Adipocyte (in vitro differentiated cells): ENCODE data around the gene MYOM3.
"Not testable (repeated sequence)": the region's sequence is repeated elsewhere in the genome, so short reads cannot be mapped to it uniquely, and the experiment has no call there.

Experiments
- DNase-seq: peaks from one replicate; pipeline ENCODE4 v3.0.0-alpha.2; 2015; ENCODE audit warnings: low read depth
- H3K27me3 ChIP-seq: replicated peaks from 2 replicates; pipeline ENCODE4 v1.7.0; 2013; ENCODE audit warnings: mild to moderate bottlenecking, low read length, moderate library complexity; ENCODE audit not compliant: control insufficient read depth, insufficient read depth
- H3K36me3 ChIP-seq: 2 replicates; pipeline ENCODE4 v1.7.0; 2013; ENCODE audit warnings: low read length, mild to moderate bottlenecking, moderate library complexity; ENCODE audit not compliant: control insufficient read depth, insufficient read depth, severe bottlenecking
- H3K4me1 ChIP-seq: 2 replicates; pipeline ENCODE4 v1.7.0; 2013; ENCODE audit warnings: mild to moderate bottlenecking, low read length, moderate library complexity; ENCODE audit not compliant: control insufficient read depth, insufficient read depth
- H3K4me3 ChIP-seq: 2 replicates; pipeline ENCODE4 v1.7.0; 2013; ENCODE audit warnings: mild to moderate bottlenecking, low read length, moderate library complexity
- H3K9ac ChIP-seq: 2 replicates; pipeline ENCODE4 v1.7.0; 2013; ENCODE audit warnings: mild to moderate bottlenecking, low read length, moderate library complexity
- H3K9me3 ChIP-seq: 2 replicates; pipeline ENCODE4 v1.7.0; 2013; ENCODE audit warnings: mild to moderate bottlenecking, low read length, moderate library complexity; ENCODE audit not compliant: control insufficient read depth

MYOM3 gene

DNA sequence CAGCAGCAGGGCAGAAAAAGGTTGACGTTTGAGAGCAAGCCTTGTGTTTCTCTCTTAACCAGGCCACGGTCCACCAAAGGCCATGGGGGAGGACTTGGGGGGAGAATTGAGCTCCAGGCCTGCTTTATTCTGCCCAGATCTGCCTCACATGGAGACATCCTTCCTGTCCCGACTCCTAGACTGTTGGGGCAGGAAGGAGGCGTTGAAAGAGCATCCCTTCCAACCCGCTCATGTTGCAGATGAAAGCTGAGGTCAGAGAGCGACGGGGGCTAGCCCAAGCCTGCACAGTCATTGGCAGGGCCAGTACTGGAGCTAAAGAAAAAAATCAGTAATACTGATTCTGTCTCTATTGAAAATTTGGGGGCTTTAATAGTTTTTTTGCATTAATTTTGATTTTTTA lies 46.6 kb downstream of the MYOM3 start:
- no peak for DNase-seq

DNA sequence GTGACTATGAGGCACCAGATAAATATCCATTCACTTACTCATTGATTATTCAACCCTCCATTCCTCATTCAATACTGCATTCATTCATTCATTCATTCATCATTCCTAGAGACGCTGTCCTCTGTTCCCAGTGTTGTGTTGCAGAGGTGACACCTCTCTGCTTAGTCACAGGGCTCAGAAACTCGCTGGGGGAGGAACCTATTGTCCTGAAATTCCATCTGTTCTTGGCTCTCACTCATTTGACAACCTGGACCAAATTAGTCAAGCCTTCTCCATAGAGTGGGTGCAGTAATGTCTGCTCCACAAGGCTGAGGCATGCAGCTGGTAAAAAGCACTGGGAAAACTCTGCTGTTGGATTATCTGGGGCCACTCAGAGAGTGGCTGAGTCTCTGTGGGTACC lies 49.7 kb downstream of the MYOM3 start:
- H3K9ac ChIP-seq, result no peak overlapping the region
- H3K4me1 ChIP-seq, result no peaks in the 10 kb centered on the region
- DNase-seq, result no peak
- H3K36me3 ChIP-seq, result no peaks in the 10 kb centered on the region
- H3K4me3 ChIP-seq, result no peak overlapping the region
- H3K27me3 ChIP-seq, result peaks cover 11% of the 10 kb centered on the region
- H3K9me3 ChIP-seq, result peaks cover 13% of the 10 kb centered on the region

More for the DNA sequence above, 46.6 kb downstream of the MYOM3 start:
- Histone ChIP-seq H3K4me1 (no peaks in the 10 kb centered on the region), H3K9me3 (peaks cover 13% of the 10 kb centered on the region), H3K9ac (no peak overlapping the region), H3K27me3 (peaks cover 11% of the 10 kb centered on the region), H3K36me3 (no peaks in the 10 kb centered on the region), H3K4me3 (no peak overlapping the region)

DNA sequence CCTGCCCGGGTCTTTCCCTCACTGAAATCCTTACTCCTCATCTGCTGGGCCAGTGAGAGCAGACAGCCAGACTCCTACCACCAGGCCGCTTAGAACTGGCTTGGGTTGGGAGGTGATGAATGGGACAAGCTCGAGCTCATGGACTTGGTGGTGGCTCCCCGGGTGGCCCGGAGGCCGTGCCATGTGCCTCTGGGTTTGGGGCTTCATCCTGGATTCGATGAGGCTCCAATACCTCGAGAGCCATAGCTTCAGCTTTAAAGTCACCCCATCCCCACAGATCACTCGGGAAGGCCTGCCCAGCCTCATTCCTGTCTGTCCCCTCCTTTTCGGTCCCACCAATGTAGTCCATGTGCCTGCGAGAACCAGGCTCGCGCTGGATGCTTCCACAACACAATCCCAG lies 51.5 kb downstream of the MYOM3 start:
- Histone ChIP-seq H3K9ac (no peak overlapping the region), H3K4me1 (no peaks in the 10 kb centered on the region), H3K36me3 (no peaks in the 10 kb centered on the region), H3K9me3 (peaks cover 13% of the 10 kb centered on the region), H3K4me3 (no peak overlapping the region), H3K27me3 (peaks cover 5% of the 10 kb centered on the region)
- DNase-seq, result no peak

DNA sequence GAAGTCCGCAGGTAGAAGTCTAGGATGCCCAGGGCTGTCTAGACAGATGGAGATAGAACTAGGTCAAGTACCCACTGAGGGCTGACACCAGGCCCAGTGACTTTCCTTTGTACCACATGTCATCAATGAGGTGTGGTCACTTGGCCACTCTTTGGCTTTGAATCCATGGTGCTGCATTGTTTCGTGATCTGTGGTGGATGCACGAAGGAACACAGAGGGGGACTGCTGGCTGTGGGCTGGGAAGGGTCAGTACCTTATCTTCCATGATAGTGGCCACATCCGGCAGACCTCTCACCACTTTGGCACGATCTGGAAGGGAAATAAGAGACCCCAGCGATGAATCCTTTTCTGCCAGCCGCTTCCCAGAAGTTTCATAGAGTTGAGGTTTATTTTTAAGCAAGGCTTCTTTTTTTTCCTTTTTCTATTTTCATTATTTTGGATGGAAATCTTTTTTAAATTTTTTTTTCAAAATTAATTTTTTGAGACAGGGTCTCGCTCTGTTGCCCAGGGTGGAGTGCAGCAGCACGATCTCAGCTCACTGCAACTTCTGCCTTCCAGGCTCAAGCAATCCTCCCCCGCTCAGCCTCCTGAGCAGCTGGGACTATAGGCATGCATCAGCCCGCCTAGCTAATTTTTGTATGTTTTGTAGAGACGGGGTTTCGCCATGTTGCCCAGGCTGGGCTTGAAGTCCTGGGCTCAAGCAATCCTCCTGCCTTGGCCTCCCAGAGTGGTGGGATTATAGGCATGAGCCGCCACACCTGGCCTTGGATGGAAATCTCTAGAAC lies 53.1 kb downstream of the MYOM3 start:
- no peak for DNase-seq
- H3K4me1 ChIP-seq, result no peaks in the 10 kb centered on the region
- H3K4me3 ChIP-seq, result no peak overlapping the region
- H3K9me3 ChIP-seq, result peaks cover 13% of the 10 kb centered on the region
- H3K9ac ChIP-seq, result no peak overlapping the region
- H3K27me3 ChIP-seq, result no peaks in the 10 kb centered on the region
- H3K36me3 ChIP-seq, result no peaks in the 10 kb centered on the region

DNA sequence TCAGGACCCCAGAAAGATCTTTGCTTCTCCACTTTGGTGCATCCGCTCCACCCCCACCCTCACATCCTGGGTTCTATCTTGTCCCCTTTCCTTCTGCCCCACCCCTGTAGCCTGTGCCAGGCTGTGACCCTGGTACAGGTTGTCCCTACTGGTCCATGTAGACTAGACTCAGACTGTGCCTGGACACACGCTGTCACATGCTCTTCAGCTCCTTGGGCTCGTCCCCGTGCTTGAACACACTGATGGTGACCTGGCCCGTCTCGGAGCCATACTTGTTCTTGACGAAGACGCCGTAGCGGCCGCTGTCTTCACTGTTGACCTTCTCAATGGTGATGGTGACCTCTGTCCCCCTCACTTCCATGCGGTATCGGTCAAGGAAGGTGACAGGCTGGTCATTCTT lies 54.8 kb downstream of the MYOM3 start:
- DNase-seq, result no peak
- peaks cover 5% of the 10 kb centered on the region for H3K9me3 ChIP-seq
- peaks cover under 1% of the 10 kb centered on the region for H3K4me1 ChIP-seq
- no peaks in the 10 kb centered on the region for H3K36me3 ChIP-seq
- no peaks in the 10 kb centered on the region for H3K27me3 ChIP-seq
- H3K4me3 ChIP-seq, result no peak overlapping the region
- no peak overlapping the region for H3K9ac ChIP-seq

DNA sequence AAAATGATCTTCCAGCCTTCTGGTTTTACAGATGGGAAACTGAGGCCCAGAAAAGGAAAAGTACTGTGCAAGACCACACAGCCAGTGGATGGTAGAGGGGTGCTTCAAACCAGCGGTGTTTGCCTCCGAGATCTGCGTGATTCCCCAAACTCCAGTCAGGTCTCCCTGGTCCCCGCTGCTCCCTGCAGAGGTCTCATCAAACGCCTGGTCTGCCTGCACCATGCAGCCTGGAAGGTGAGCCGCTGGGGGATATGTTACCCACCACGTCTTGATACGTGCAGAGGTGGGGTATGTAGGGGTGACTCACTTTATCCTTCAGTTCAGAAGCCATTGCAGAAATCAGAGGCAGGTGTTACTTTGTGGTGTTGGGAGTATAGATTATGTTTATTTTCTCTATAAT lies 56.3 kb downstream of the MYOM3 start:
- Histone ChIP-seq H3K9ac (no peak overlapping the region), H3K36me3 (no peaks in the 10 kb centered on the region), H3K27me3 (no peaks in the 10 kb centered on the region), H3K4me1 (peaks cover 9% of the 10 kb centered on the region), H3K4me3 (no peak overlapping the region), H3K9me3 (no peaks in the 10 kb centered on the region)
- no peak for DNase-seq

DNA sequence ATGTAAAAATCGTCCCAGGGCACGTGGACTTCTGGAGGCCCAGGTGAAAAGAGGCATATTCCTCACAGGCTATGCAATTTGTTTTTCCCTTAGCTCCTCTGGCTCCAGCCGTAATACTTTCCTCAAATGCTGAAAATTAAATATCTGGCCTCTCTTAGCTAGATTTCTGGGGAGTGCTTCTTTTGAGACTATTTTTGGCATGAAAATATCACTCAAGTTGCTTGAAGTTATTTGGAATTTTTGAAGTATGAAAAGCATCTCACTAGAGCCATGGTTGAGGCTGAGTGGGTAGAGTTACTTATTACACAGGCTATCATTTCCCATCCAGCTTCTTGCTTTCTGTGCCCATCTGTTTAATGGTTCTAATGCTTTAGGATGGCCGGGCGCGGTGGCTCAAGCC lies 59.7 kb downstream of the MYOM3 start:
- no peaks in the 10 kb centered on the region for H3K36me3 ChIP-seq
- H3K9ac ChIP-seq, result no peak overlapping the region
- H3K27me3 ChIP-seq, result no peaks in the 10 kb centered on the region
- no peaks in the 10 kb centered on the region for H3K9me3 ChIP-seq
- peak; percentile 68 for DNase-seq
- H3K4me3 ChIP-seq, result no peak overlapping the region
- peaks cover 15% of the 10 kb centered on the region for H3K4me1 ChIP-seq

DNA sequence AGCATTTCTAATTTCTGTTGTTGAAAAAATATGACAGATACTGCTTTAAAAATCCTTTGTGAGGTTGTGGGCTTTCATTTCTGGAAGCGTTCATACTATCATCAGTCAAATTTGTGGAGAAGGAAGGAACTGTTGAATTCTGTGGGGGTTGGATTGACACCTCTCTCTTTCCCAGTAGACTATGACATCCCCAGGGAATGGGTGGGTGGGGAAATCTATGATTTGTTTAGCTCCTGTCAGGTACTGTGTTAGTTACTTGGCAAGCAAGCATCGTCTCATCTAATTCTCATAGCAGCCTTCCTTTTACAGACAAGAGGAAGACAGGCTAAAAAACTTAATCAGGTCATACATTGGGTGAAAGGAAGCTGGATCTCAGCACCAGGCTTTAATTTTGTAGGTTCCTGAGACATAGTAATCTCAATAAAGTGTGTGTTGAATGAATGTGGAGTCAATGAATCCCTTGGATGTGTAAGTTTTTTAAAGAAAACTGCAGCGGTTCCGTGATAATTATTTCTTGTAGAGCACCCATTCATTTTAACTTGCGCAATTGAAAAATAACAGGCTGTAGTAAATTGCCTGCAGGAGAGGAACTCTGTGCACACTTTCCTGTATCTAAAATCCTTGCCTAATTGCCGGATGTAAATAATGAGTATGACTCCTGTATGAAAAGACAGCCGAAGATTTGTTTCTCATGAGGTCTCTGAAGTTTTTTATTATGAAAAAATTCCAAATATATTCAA lies 60.6 kb downstream of the MYOM3 start:
- H3K4me3 ChIP-seq, result no peak overlapping the region
- peak; percentile 32 for DNase-seq
- H3K27me3 ChIP-seq, result no peaks in the 10 kb centered on the region
- no peaks in the 10 kb centered on the region for H3K36me3 ChIP-seq
- no peak overlapping the region for H3K9ac ChIP-seq
- H3K4me1 ChIP-seq, result peaks cover 24% of the 10 kb centered on the region
- no peaks in the 10 kb centered on the region for H3K9me3 ChIP-seq

DNA sequence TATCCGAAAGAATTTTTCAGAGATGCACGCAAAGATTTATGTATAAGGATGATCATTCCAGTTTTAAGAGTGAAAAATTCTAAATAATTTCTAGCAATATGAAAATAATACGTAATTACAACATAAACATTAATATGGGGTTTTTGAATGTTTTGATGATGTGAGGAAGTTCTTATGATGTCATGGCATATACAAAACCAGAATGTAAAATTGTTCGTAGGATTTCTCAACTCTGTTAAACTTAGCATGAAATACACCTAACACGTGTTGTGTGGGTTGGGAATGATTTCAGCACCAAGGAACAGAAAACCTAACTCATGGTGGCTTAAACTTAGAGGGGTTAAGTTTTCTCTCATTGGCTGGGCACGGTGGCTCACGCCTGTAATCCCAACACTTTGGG lies 62.2 kb downstream of the MYOM3 start:
- H3K36me3 ChIP-seq, result no peaks in the 10 kb centered on the region

DNA sequence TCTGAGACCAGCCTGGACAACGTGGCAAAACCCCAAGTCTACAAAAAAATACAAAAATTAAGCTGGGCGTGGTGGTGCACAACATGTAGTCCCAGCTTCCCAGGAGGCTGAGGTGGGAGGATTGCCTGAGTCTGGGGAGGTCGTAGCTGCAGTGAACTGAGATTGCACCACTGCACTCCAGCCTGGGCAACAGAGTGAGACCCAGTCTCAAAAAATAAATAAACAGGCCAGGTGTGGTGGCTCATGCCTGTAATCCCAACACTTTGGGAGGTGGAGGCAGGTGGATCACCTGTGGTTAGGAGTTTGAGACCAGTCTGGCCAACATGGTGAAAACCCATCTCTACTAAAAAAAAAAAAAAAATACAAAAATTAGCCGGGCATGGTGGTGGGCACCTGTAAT lies 63.0 kb downstream of the MYOM3 start:
- H3K9me3 ChIP-seq, DNase-seq, H3K9ac ChIP-seq, H3K4me3 ChIP-seq, H3K36me3 ChIP-seq, H3K27me3 ChIP-seq: not testable (repeated sequence)
- H3K4me1 ChIP-seq, result peaks cover 33% of the 10 kb centered on the region

More for the DNA sequence above, 62.2 kb downstream of the MYOM3 start:
- Histone ChIP-seq H3K27me3 (no peaks in the 10 kb centered on the region), H3K9ac (no peak overlapping the region), H3K4me3 (no peak overlapping the region), H3K9me3 (no peaks in the 10 kb centered on the region), H3K4me1 (peaks cover 33% of the 10 kb centered on the region)
- no peak for DNase-seq

DNA sequence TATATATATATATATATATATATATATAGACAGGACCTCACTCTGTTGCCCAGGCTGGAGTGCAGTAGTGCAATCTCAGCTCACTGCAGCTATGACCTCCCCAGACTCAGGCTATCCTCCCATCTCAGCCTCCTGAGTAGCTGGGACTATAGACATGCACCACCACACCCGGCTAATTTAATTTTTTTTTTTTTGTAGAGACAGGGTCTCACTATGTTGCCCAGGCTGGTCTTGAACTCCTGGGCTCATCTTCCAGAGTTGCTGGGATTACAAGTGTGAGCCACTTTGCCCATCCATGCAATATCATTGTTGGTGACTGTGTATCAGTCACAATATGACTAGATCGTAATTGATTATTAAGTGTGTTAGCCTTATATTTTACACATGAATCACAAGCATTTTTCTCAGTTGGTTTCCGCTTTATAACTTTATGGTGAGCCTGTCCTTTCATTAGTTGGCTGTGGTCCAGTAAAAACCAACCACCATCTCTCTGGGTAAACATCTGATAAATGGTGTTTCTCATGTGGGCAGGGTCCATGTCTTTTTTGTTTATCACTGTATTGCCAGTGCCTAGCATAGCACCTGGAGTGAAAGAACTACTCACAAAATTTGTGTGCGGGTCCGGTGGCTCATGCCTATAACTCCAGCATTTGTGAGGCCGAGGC lies 63.6 kb downstream of the MYOM3 start:
- Histone ChIP-seq H3K27me3 (no peaks in the 10 kb centered on the region), H3K36me3 (no peaks in the 10 kb centered on the region), H3K9me3 (no peaks in the 10 kb centered on the region), H3K4me3 (no peak overlapping the region), H3K9ac (no peak overlapping the region), H3K4me1 (peaks cover 33% of the 10 kb centered on the region)
- no peak for DNase-seq
